OCI-M2 (cell line): ENCODE results near the gene PPP1R14C.

ENCODE experiments used
- DNase-seq: peaks from one replicate; lab custom pipeline; 2025; ENCODE audit not compliant: unreplicated experiment; lab: John Stamatoyannopoulos, UW

The PPP1R14C gene, protein sequence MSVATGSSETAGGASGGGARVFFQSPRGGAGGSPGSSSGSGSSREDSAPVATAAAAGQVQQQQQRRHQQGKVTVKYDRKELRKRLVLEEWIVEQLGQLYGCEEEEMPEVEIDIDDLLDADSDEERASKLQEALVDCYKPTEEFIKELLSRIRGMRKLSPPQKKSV

DNA sequence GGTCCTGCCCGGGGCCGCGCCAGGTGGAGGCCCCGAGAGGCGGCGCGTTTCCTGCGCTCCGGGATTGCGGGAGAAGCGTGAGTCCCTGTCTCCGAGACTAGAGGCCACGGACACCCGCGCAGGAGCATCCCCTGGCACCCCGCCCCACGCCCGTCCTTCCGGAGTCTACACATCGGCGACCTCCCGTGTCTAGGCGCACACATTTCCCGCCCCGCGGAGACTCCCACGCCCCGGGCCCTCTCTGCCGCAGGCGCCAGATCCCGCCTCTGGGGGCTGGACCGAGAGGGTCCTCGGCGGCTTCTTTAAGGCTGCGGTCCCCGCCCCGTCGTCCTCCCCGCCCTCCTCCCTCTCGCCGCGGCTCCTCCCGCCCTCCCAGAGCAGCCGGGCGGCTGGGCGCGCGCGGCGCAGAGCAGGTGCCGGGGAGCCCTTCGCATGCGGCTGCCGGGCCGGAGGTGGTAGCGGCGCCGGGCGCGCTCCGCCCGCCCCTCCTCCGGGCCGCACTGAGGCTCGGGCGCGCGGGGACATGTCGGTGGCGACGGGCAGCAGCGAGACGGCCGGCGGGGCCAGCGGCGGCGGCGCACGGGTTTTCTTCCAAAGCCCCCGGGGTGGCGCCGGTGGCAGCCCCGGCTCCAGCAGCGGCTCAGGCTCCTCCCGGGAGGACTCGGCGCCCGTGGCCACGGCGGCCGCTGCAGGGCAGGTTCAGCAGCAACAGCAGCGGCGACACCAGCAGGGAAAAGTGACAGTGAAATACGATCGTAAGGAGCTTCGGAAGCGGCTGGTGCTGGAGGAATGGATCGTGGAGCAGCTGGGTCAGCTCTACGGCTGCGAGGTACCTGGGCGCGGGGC lies at the start of gene PPP1R14C:
PPP1R14C (plus strand) TSS at position 375 of the 846 bp plus-strand sequence; CDS start at position 524, 149 bp downstream.
- DNase-seq, result no peak

DNA sequence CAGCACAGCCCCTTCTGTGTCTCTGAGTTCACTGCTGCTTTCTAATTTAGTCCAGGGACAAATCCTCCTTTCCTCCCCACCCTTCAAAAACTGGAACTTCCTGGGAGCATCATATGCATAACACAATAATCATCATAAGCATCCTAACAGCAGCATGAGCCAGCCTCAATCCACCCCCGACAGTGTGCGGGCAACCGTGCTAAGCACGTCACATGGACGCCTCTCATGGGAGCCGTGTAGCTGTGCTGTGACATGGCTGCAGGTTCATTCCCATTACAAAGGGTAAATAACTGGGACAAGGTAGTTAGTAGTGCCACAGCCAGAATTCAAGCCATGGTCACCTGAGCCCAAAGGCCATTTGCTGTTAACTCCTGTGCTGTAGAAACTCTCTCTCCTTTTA lies 49.4 kb upstream of the PPP1R14C start:
- DNase-seq, result no peak

DNA sequence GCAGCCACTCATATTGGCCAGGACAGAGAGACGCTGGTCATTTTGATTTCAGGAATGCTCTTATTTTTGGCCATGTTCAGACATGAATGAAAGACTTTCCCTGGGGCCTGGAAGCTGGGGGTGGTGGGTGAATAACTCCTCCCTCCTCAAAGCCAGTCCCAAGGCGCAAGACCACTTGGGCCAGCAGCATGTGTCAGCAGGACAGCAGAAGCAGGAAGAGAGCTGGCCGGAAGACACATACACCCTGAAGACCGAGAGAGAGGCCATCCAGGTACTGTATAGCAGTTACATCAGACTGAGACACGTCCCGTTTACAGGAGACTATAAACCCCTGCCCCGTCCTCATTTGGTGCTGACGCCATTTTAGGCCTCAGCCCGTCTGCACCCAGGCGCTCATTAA lies 44.7 kb upstream of the PPP1R14C start:
- DNase-seq, result no peak

DNA sequence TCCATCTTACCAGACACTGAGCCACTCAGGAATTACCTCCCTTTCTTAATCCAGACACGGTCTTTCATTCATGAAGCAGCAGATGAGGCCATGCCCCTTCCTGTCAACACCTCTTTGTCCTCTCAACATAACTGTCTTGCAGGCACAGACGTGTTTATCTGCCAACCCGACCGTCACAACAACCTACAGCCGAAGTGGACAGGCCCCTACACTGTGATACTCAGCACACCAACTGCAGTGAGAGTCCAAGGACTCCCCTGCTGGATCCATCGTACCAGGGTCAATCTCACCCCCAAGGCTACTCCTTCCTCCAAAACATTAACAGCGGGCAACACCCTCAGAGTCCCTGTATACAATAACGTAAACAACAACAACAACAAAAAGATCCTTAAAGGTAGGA lies 43.3 kb upstream of the PPP1R14C start:
- no peak for DNase-seq

DNA sequence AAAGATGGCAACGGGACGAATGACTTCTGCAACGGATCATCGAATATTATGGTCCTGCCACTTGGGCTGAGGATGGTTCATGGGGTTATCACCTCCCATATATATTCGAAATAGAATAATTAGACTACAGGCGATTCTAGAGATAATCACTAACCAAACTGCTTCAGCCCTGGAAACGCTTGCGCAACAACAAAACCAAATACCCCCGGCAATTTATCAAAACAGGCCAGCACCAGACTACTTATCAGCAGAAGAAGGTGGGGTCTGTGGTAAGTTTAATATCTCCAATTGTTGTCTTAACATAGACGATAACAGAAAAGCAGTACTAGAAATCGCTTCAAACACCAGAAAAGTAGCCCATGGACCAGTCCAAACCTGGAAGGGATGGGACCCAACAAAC lies 42.9 kb upstream of the PPP1R14C start:
- DNase-seq, result no peak

DNA sequence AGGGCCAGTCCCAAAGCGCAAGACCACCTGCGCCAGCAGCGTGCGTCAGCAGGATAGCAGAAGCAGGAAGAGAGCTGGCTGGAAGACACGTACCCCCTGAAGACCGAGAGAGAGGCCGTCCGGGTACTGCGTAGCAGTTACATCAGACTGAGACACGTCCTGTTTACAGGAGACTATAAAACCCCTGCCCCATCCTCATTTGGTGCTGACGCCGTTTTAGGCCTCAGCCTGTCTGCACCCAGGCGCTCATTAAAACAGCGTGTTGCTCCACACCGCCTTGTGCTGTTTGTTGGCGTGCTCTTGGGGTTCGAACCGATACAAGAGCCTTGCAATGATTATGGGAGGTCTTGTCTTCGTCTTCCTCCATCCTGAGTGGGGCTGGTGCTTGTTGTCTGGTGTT lies 42.1 kb upstream of the PPP1R14C start:
- DNase-seq, result no peak

DNA sequence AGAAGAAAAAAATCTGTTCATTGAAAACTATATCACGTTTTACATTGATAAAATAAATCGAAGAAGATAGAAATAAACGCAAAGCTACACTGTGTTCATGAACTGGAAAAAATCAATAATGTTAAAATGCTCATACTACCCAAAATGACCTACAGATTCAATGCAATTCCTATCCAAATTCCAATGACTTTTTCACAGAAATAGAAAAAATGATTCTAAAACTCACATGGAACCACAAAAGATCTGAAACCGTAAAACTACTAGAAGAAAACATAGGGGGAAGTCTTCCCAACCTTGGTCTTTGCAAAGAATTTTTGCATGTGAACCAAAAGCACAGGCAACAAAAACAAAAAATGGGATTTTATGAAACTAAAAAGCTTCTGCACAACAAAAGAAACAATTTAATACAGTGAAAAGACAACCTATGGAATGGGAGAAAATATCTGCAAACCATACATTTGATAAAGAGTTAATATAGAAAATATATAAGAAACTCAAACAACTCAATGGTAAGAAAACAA lies 40.0 kb upstream of the PPP1R14C start:
- DNase-seq, result no peak

DNA sequence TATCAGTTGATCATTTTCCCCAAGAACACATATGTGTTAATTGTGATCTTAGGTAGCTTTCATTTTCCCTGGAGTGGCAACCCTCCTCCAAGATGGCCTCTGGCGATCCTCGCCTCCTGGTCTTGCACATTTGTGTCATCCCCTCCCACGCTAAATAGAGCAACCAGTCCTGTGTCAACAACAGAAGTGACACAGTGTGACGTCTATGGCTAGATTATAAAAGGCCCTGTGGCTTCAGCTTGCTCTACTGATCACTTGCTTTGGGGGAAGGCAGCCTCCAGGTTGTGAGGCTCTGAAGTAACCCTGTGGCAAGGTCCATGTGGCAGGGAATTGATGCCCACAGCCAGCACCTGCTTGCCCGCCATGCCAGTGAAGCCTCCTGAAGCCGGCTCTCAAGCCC lies 30.6 kb upstream of the PPP1R14C start:
- no peak for DNase-seq

DNA sequence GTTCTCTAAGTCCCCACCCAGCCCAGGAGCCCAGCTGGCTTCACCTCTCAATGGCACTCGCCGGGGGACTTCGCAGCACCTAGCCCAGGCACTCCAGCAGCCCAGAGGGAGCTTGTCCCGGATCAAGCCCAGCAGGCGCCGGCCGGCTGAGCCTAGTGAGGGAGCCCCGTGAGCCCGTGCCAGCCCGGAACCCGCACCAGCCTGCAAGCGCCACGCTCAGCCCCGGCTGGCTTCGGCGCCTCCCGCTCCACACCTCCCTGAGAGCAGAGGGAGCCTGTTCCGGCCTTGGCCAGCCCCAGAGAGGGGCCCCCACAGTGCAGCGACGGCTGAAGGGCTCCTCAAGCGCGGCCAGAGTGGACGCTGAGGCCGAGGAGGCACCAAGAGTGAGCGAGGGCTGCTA lies 27.1 kb upstream of the PPP1R14C start:
- no peak for DNase-seq

DNA sequence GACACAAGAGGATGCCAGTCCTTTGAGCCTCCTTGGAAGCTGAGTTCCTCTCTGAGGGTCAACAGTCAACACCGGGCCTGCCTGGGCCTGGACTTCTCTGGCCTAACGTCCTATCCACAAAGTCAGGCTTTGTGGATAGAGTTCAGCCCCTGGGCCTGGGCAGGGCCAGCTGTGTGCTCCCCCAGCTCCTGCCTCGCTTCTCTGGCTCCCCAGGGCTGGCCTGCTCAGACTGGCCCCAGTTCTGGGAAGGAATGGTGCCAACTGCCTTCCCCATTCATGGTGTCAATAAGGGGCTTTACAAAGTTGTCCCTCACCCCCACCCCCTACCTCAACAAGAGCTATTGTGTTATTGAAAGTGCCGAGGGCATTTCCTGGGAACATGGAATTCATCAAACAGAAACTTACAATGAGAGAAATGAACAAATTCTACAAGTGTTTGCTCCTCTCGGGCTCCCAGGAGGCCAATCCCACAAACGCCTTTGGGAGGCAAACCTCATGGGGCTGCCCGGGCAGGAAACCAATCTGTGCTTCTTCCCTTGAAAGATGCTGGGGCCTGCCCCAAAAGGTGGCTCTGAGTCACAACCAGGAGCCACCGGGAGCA lies 26.5 kb upstream of the PPP1R14C start:
- no peak for DNase-seq

DNA sequence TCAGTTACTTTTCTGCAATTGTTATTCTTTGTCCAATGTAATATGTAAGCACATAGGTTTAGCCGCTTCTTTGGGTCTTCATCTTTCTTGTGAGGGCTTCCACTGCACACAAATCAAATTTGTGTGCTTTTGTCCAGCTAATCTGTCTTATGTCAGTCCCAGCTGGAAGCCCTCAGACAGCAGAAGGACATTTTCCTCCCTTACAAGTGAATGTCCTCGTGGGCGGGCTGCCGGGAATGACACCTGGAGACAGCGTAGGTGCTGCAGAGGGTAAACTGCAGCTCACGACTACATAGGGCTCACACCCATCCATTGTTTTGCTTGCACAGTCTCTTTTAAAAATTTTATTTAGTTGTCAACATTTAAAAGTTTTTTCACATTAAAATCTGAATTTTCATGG lies 24.6 kb upstream of the PPP1R14C start:
- no peak for DNase-seq

DNA sequence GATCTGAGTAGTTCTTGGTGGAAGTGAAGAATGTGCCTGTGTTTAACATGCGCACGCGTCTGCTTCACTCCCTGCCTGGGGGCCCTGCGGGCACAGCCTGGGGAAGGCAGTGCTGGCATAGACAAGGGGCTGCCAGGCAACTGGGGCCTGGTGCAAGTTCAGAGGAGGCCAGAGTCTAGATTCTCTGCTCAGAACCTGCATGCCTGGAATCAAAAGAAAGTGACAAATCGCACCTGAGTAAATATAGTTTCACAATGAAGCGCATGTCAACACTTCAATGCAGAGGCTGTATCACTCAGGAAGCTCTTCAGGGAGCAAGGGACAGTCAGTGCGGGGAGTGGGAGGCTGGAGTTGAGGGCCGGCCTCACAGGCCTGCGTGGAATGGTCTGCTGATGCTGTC lies 24.2 kb upstream of the PPP1R14C start:
- no peak for DNase-seq

DNA sequence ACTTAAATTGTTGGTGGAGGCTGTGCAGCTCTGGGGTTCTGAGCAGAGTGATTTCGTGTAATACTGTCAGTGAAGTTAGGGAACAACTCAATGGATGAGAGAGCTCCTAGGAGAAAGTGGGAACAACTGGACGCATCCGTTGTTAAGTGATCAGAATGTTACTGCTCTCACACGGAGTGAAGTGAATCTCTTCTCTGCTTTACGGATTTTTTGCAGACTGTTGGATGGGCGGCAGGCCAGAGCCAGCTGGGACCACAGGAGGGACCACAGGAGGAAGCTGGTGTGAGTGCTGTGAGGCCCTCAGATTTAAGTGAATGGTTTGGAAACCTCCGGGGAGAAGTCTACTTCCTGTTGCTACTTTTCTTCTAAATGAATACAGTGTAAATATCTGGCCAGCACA lies 23.7 kb upstream of the PPP1R14C start:
- no peak for DNase-seq

DNA sequence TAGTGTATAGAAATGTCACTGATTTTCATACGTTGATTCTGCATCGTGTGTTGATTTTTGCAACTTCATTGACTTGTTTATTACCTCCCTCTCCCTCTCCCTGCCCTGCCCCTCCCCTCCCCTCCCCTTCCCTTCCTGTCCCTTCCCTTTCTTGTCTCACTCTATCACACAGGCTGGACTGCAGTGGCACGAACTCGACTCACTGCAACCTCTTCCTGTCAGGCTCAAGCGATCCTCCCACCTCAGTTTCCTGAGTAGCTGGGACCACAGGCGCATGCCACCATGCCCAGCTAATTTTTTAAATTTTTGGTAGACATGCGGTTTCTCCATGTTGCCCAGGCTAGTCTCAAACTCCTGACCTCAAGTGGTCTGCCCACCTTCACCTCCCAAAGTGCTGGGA lies 19.2 kb upstream of the PPP1R14C start:
- no peak for DNase-seq

DNA sequence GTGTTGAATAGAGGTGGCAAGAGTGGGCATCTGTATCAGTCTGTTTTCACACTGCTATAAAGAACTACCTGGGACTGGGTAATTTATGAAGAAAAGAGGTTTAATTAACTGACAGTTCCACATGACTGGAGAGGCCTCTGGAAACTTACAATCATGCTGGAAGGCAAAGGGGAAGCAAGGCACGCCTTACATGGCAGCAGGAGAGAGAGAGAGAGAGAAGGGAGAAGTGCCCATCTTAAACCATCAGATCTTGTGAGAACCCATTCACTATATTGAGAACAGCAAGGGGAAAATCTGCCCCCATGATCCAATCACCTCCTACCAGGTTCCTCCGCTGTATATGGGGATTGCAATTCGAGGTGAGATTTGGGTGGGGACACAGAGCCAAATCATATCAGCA lies 18.6 kb upstream of the PPP1R14C start:
- DNase-seq, result no peak

DNA sequence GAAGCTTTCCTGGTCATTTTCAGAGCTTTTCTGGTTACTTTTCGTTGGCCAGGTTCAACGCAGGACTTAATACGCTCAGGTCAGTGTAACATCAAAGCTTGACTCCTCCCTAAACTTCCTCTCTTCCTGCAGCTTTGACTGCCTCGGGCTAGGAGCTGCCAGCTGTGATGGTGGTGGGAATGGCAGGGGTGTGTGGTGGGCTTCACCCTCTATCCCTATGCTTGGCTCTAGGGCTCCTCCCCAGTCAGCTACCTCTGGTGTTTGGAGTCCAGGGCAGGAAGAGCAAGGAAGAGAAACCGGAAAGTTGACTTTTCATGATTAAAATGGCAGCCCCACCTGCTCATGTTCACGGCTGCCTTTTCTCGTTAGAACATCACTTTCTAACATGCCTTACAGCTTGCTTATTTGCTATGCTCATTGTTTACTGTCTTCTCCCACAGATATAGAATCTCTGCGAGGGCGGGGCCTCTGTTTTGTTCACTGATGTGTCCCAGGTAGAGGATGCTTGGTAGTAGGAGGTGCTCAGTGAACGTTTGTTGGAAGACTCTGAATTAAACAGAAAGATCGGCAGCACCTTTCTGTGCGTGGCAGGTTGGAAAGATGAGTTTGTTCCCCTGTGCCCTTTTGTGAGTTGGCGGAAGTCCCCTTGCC lies 16.1 kb upstream of the PPP1R14C start:
- DNase-seq, result no peak

DNA sequence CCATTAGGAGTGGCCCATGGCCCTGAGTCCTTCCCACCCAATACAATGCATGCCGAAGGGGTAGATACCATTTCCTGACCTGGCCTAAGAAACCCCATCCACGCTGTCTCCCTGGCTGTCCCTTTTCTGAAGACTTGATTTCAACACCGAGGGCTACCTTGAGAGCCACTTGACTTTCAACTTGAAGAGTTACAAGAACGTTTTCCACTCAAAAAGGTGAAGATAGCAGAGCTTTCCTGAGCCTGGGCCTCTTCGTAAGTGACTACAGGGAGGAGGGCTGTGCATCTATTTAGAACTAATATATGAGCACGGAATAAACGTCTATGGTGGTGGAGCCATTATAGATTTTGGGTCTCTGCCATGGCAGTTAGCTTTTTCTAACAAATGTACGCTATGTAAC lies 14.4 kb upstream of the PPP1R14C start:
- no peak for DNase-seq

DNA sequence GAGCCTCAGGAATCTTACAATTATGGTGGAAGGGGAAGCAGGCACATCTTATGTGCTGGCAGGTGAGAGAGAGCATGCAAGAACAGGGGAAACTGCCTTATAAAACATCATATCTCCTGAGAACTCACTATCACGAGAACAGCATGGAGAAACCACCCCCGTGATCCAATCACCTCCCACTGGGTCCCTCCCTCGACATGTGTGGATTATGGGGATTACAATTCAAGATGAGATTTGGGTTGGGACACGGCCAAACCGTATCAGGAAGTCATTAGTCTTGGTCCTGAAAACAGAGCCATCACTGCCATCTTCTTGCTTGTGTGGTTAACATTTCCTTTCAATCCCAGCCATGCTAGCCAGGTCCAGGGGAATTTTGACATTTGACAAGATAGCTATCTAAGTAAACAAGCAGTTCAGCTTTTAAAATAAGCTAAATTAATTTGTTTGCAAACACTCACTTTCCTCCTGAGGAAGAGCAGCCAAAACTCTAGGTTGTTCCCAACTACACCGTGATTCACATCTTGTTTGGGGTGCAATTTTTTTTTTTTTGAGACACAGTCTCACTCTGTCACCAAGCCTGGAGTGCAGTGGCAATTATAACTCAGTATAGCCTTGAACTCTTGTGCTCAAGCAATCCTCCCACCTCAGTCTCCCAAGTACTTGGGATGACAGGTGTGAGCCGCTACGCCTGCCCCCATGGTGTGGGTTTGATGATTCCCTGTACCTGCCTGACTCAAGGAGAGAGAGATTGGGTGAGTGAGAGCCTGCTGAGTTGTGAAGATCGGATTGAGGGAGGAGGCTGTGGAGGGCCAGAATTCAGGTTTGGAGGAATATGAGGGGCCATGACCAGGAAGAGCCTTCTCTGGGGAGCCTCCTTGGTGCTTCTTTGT lies 13.0 kb upstream of the PPP1R14C start:
- DNase-seq, result no peak

DNA sequence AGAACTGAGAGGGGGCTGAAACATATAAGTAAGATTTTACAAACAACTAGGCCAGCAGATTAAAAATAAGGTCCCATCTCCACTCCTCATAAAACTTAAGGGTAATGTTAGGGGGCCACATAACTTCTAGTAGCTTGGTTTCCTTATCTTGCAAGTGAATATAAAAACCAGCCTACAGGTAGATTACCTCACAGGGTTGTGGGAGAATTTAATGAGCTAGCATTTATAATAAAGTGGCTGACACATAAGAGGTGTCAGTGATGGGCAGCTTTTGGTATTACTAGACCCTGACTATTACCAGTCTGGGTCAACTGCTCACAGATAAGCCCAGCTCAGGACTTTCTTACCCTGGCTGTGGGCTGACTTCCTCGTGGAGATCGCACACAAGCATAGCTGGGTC lies 9.2 kb upstream of the PPP1R14C start:
- DNase-seq, result no peak

DNA sequence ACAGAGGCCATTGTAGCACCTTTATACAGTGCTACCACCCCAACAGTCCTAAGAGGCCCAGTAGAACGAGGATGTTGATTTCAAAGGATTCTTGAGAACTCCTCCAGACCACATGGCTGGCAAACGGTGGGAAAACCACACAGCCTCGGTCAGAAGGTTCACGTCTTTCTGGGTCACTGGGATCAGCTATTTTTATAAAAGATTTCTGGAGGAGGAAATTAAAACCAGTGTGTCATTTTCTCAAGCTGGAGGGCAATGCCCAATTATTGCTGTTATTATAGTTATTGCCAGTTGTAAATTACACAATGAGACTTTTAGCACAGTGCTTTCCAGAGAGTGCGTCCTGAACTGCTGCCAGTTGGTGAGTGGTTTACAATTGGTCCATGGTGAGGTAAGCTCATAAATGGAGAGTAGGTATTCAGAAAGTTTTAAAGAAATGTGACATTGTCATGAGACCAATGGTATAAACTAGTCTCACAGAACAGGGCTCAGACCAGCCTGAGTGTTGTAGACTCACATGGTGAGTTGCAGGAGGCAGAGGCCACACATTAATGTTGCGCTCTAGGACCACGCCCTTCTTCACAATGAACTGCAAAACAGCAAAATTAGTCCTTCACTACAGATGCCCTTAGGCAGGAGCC lies 8.4 kb upstream of the PPP1R14C start:
- no peak for DNase-seq
